PC-9 (cell line): ENCODE data around the gene HMX3. TPM values are rescaled to one million over a fixed set of nuclear protein-coding genes. Genes with fewer than 3 reads are reported as not detected.
"Not testable (repeated sequence)": the region's sequence is repeated elsewhere in the genome, so short reads cannot be mapped to it uniquely, and the experiment has no call there.

ENCODE experiments used
- BruUV-seq: library from RNA; stranded (reverse); fragments of 400-500 nt; replicated peaks from 2 replicates; lab custom pipeline; 2021; lab: Mats Ljungman, UMichigan
- CTCF ChIA-PET: fragments of 300-600 bp; sonication (Branson Sonifier 250); formaldehyde crosslinking; loops from one replicate; lab custom pipeline; 2022; ENCODE audit warnings: antibody characterized with exemption; lab: Charles Lee
- POLR2A ChIA-PET: fragments of 300-600 bp; sonication (Branson Sonifier 250); formaldehyde crosslinking; loops from one replicate; lab custom pipeline; 2022; ENCODE audit warnings: antibody characterized with exemption; ENCODE audit not compliant: unreplicated experiment; lab: Charles Lee
- DNase-seq, 2 experiments: peaks; one replicate each; pipeline versions ENCODE4 v3.0.0 to v3.0.0-alpha.2; 2015 to 2022; ENCODE audit warnings: mixed read lengths in 1 of 2
- H2AFZ ChIP-seq: fragments of 200-600 bp; sonication (generic); 2 replicates; pipeline ENCODE4 v1.8.1; 2017; ENCODE audit warnings: antibody characterized with exemption
- H3F3A ChIP-seq: fragments of 200-600 bp; sonication (generic); 2 replicates; pipeline ENCODE4 v1.8.1; 2017; ENCODE audit warnings: antibody characterized with exemption, mild to moderate bottlenecking, low read depth; ENCODE audit not compliant: insufficient read depth
- H3K27ac ChIP-seq: fragments of 200-600 bp; sonication (generic); 2 replicates; pipeline ENCODE4 v1.6.1; 2016; ENCODE audit warnings: mixed run types
- H3K27me3 ChIP-seq: fragments of 200-600 bp; sonication (generic); 2 replicates; pipeline ENCODE4 v1.6.1; 2016; ENCODE audit warnings: low read depth, mixed run types; ENCODE audit not compliant: insufficient read depth
- H3K36me3 ChIP-seq: fragments of 200-600 bp; sonication (generic); 2 replicates; pipeline ENCODE4 v1.6.1; 2016; ENCODE audit warnings: low read depth, mixed run types
- H3K4me1 ChIP-seq: fragments of 200-600 bp; sonication (generic); replicated peaks from 2 replicates; pipeline ENCODE4 v1.6.1; 2016; ENCODE audit warnings: mixed run types; ENCODE audit not compliant: insufficient read depth
- H3K4me2 ChIP-seq: fragments of 200-600 bp; sonication (generic); 2 replicates; pipeline ENCODE4 v1.6.1; 2017; ENCODE audit warnings: mixed run types
- H3K4me3 ChIP-seq: fragments of 200-600 bp; sonication (generic); 2 replicates; pipeline ENCODE4 v1.6.1; 2016; ENCODE audit warnings: mixed run types
- H3K79me2 ChIP-seq: fragments of 200-600 bp; sonication (generic); 2 replicates; pipeline ENCODE4 v1.6.1; 2017; ENCODE audit warnings: low read depth, mixed run types
- H3K9me2 ChIP-seq: fragments of 200-600 bp; sonication (generic); 2 replicates; pipeline ENCODE4 v1.8.1; 2017; ENCODE audit warnings: mild to moderate bottlenecking; ENCODE audit not compliant: insufficient read depth
- H3K9me3 ChIP-seq: fragments of 200-600 bp; sonication (generic); 2 replicates; pipeline ENCODE4 v1.8.1; 2016; ENCODE audit warnings: low read depth; ENCODE audit not compliant: insufficient read depth
- H4K20me1 ChIP-seq: fragments of 200-600 bp; sonication (generic); 2 replicates; pipeline ENCODE4 v1.8.1; 2017; ENCODE audit not compliant: insufficient read depth
- CTCF ChIP-seq: fragments of 200-600 bp; sonication (generic); conservative IDR thresholded peaks from 2 replicates; pipeline ENCODE4 v1.6.1; 2017; ENCODE audit warnings: mixed run types, antibody characterized with exemption, mild to moderate bottlenecking, moderate library complexity
- EZH2 ChIP-seq: fragments of 200-600 bp; sonication (generic); IDR thresholded peaks from 2 replicates; pipeline ENCODE4 v1.8.0; 2017; ENCODE audit warnings: antibody characterized with exemption, low read depth
- intact Hi-C: fragments of 100-400 bp; cut with micrococcal nuclease; formaldehyde crosslinking; loops from one replicate; pipeline ENCODE4 v1.10.0; 2022; ENCODE audit not compliant: unreplicated experiment
- total RNA-seq: library from RNA; stranded (reverse); gene quantifications from 2 replicates; pipeline ENCODE4 v1.2.3, GENCODE V29; 2021

Gene HMX3
- total RNA-seq, 1 experiment from 2014 or later, result not detected

- no peak overlapping the region for H3K4me3 ChIP-seq
- no TSS peak for BruUV-seq
- intact Hi-C loops, result no loop called here
- H3K79me2 ChIP-seq, result no peaks in the 10 kb centered on the region
- DNase-seq, result no peak
- CTCF ChIA-PET, result no interaction called here
- H3K36me3 ChIP-seq, result no peaks in the 10 kb centered on the region
- no peaks in the 10 kb centered on the region for H3K9me3 ChIP-seq
- no peak overlapping the region for H2AFZ ChIP-seq
- no peak for TF ChIP-seq CTCF
- TF ChIP-seq EZH2, result no peak
- no peaks in the 10 kb centered on the region for H3K4me1 ChIP-seq
- H3K27me3 ChIP-seq, result no peaks in the 10 kb centered on the region
- H3F3A ChIP-seq, result no peaks in the 10 kb centered on the region
- H4K20me1 ChIP-seq, result no peaks in the 10 kb centered on the region
- no peaks in the 10 kb centered on the region for H3K9me2 ChIP-seq
- POLR2A ChIA-PET, result no interaction called here
- no peak overlapping the region for H3K27ac ChIP-seq
- H3K4me2 ChIP-seq, result no peak overlapping the region
These were observed 39.9 kb downstream of the HMX3 start for GRCh38 chr10:123175389-123176387.

- intact Hi-C loops, H4K20me1 ChIP-seq, CTCF ChIA-PET, H2AFZ ChIP-seq, H3K9me3 ChIP-seq, H3K27me3 ChIP-seq, H3K4me2 ChIP-seq, H3K36me3 ChIP-seq, H3K4me1 ChIP-seq, BruUV-seq, POLR2A ChIA-PET, H3K27ac ChIP-seq, DNase-seq, H3K79me2 ChIP-seq, H3K4me3 ChIP-seq, H3F3A ChIP-seq, H3K9me2 ChIP-seq: not testable (repeated sequence)
These were observed 42.6 kb downstream of the HMX3 start for GRCh38 chr10:123178390-123178789.

GRCh38 chr10:123180101-123181090 is 44.6 kb downstream of the HMX3 start:
- Histone ChIP-seq H3K9me3 (no peaks in the 10 kb centered on the region), H2AFZ (no peak overlapping the region), H3K79me2 (no peaks in the 10 kb centered on the region), H3F3A (no peaks in the 10 kb centered on the region), H3K4me2 (no peak overlapping the region), H3K27me3 (no peaks in the 10 kb centered on the region), H3K4me1 (no peaks in the 10 kb centered on the region), H3K4me3 (no peak overlapping the region), H4K20me1 (no peaks in the 10 kb centered on the region), H3K36me3 (no peaks in the 10 kb centered on the region), H3K27ac (no peak overlapping the region), H3K9me2 (no peaks in the 10 kb centered on the region)
- no peak for DNase-seq
- ChIA-PET POLR2A (no interaction called here), CTCF (no interaction called here)
- BruUV-seq, result no TSS peak
- intact Hi-C loops, result no loop called here
- no peak for TF ChIP-seq CTCF
- TF ChIP-seq EZH2, result no peak
